ENCODE data around the gene RFX7. TPM values are rescaled to one million over a fixed set of nuclear protein-coding genes. Genes with fewer than 3 reads are reported as not detected.
A peak's percentile ranks its signal among the peaks of the same experiment; 100 is the strongest.

The RFX7 gene
- total and polyA plus RNA-seq, 8 donors, result 0.58 to 41.4 (median 1.7) TPM

- no peak overlapping the region for H3K4me3 ChIP-seq
- H3K27me3 ChIP-seq, result no peaks in the 10 kb centered on the region
- peaks cover 16 to 48% (median 32%) of the 10 kb centered on the region in 4 donors for H3K4me1 ChIP-seq
- H3K36me3 ChIP-seq, result no peaks in the 10 kb centered on the region
- H3K27ac ChIP-seq, result peak overlapping the region in 2 of 5 donors; percentile 29 to 58
- intact Hi-C loops (cut with DNase I; ENCODE audit: low total_unique reads), result loop anchor here (10.0 kb wide), 1 partner anchor 176 kb away; no protein-coding TSS in a partner anchor
- no peaks in the 10 kb centered on the region for H3K9me3 ChIP-seq
- TF ChIP-seq EP300 (IDR thresholded peaks at IDR 0.05) (no peak), CTCF (IDR thresholded peaks at IDR 0.05) (peak in 2 of 7 experiments; percentile 15 to 26)
- peak in 1 of 2 donors; percentile 76 for DNase-seq
These were observed 5.4 kb upstream of the RFX7 start for GRCh38 chr15:56249092-56249491.

GRCh38 chr15:56248311-56248992, 4.8 kb upstream of the RFX7 start:
- 23 to 48% (median 42%) methylated on average over 3 of the region's 3 CpGs for WGBS, 5 donors
- no peaks in the 10 kb centered on the region for H3K36me3 ChIP-seq
- TF ChIP-seq POLR2A (IDR thresholded peaks at IDR 0.05) (no peak), EP300 (IDR thresholded peaks at IDR 0.05) (no peak), POLR2AphosphoS5 (IDR thresholded peaks at IDR 0.05) (no peak), CTCF (IDR thresholded peaks at IDR 0.05) (no peak)
- H3K4me3 ChIP-seq, result no peak overlapping the region
- H3K4me1 ChIP-seq, result peaks cover 17 to 48% (median 33%) of the 10 kb centered on the region in 4 donors
- intact Hi-C loops (cut with DNase I; ENCODE audit: low total_unique reads), result loop anchor here (10.0 kb wide), 1 partner anchor 176 kb away; no protein-coding TSS in a partner anchor
- no peaks in the 10 kb centered on the region for H3K9me3 ChIP-seq
- DNase-seq, result peak in 1 of 2 donors; percentile 32
- no peaks in the 10 kb centered on the region for H3K27me3 ChIP-seq
- H3K27ac ChIP-seq, result peak overlapping the region in 3 of 5 donors; percentile 25 to 58 (median 29)

GRCh38 chr15:56247266-56247665, 3.6 kb upstream of the RFX7 start:
- Histone ChIP-seq H3K27me3 (no peaks in the 10 kb centered on the region), H3K4me3 (no peak overlapping the region), H3K36me3 (no peaks in the 10 kb centered on the region), H3K27ac (no peak overlapping the region), H3K4me1 (peaks cover 18 to 51% (median 36%) of the 10 kb centered on the region in 4 donors), H3K9me3 (no peaks in the 10 kb centered on the region)
- TF ChIP-seq POLR2AphosphoS5 (IDR thresholded peaks at IDR 0.05) (no peak), EP300 (IDR thresholded peaks at IDR 0.05) (no peak), CTCF (IDR thresholded peaks at IDR 0.05) (no peak), POLR2A (IDR thresholded peaks at IDR 0.05) (no peak)
- intact Hi-C loops (cut with DNase I; ENCODE audit: low total_unique reads), result loop anchor here (10.0 kb wide), 1 partner anchor 178 kb away; no protein-coding TSS in a partner anchor
- no peak for DNase-seq
- 47 to 78% (median 65%) methylated on average over 2 of the region's 2 CpGs for WGBS, 5 donors

- H3K4me1 ChIP-seq, result peaks cover 29 to 55% (median 38%) of the 10 kb centered on the region in 4 donors
- no peaks in the 10 kb centered on the region for H3K27me3 ChIP-seq
- TF ChIP-seq POLR2A (IDR thresholded peaks at IDR 0.05), result no peak
- TF ChIP-seq CTCF (IDR thresholded peaks at IDR 0.05), result peak in 6 of 7 experiments; percentile 39 to 99 (median 96)
- TF ChIP-seq EP300 (IDR thresholded peaks at IDR 0.05), result no peak
- TF ChIP-seq POLR2AphosphoS5 (IDR thresholded peaks at IDR 0.05), result peak in 2 of 3 donors; percentile 30 to 67
- peak overlapping the region; percentile 54 to 94 (median 81) for H3K27ac ChIP-seq
- no peaks in the 10 kb centered on the region for H3K9me3 ChIP-seq
- WGBS, 5 donors, result 2 to 6% (median 3%) methylated on average over 15 of the region's 15 CpGs
- intact Hi-C loops (cut with DNase I; ENCODE audit: low total_unique reads), result loop anchor here (10.0 kb wide), 1 partner anchor 179 kb away; no protein-coding TSS in a partner anchor
- peak overlapping the region; percentile 22 to 34 (median 30) for H3K4me3 ChIP-seq
- peak; percentile 93 to 95 for DNase-seq
- no peaks in the 10 kb centered on the region for H3K36me3 ChIP-seq
These were observed 2.5 kb upstream of the RFX7 start for GRCh38 chr15:56245871-56246814.
